Inflammatory macrophage treated with lipopolysaccharide for 1 hour (primary cell): ENCODE results near the gene MCC.

Experiments used
- DNase-seq, 2 donors: peaks; one replicate each; pipeline ENCODE4 v3.0.0-alpha.2; 2020 to 2022

MCC gene

DNA sequence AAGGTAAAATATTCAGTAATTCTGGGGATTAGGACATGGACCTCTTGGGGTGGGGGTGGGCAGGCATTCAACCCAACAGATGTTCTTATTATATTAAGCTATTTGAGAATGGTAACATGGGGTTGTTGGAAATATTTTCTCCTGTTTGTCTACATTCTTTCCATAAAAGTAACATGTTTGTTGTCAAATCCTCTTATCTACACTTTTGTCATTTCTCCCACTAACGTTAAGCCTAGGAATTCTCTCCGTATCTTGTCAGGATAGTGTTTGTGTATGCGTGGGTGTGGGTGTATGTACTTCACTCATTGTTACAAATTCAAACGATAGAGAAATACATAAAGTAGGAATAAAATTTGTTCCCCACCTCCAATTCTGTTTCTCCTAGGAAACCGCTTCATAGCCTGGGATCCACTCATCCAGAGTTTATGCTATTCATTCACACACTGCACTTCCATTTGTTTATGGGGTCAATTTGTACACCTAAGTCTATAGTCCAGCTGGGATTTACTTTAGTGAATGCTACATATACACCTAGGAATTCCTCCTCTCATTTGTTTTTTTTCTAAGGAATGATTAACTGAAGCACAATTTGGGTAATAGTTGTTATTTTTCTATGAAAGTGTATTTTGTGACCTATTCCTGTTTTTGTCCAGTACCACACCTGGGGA is 294.8 kb downstream of the MCC start:
- no peak for DNase-seq

DNA sequence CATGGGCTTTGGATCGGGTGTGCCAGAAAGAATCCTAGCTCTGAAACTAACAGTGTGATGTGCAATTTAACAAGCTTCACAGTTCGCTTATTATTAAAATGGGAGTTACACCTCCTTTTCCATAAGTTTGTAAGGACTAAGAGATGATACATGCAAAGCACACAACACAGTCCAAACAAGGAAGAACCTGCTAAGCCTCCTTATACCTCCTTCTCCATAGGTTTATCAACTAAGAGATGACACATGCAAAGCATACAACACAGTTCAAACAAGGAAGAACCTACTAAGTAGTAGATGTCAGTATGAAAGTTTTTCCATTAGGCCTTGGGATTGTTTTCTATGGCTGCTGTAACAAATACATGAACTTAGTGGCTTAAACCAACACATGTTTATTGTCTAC is 295.7 kb downstream of the MCC start:
- no peak for DNase-seq

DNA sequence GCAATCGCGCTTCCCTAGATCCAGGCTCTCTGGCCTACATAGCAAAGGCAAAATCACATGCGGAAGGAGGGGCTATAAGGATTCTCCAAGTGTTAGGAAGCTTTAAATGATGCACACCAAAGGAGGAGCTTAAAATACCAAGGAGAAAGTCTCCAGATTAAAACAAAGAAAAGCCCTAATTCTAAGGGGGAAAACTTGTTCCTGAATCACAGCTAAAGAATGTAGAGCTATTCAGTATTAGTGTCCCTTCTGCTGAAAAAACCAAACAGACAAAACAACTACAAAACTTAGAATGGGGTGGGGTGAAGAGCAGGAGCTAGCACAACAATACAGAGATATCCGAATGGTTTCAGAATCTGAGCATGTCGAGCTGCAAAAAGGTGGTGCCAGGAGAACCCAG is 297.9 kb downstream of the MCC start:
- no peak for DNase-seq

GRCh38 chr5:113189291-113189690 is 299.0 kb downstream of the MCC start:
- DNase-seq, result no peak

DNA sequence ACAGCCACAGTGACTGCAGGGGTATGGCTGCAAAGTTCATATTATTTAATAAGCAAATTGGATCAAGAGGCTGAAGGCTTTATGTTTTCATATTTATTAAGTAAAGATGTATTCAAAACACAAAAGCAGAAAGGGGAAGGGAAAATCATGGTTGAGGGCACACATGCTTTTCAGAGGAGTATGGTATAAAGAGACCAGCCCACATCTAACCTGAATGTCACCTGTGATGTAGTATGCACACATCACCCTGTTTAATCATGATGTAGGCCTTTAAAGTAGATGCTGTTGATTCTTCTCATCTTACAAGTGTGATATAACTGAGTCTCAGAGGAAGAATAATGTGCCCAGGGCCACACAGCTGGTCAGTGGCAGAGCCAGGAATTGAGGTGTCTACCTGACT is 299.8 kb downstream of the MCC start:
- no peak for DNase-seq

- DNase-seq, result no peak
Measured at GRCh38 chr5:113187906-113188305, 300.3 kb downstream of the MCC start.

DNA sequence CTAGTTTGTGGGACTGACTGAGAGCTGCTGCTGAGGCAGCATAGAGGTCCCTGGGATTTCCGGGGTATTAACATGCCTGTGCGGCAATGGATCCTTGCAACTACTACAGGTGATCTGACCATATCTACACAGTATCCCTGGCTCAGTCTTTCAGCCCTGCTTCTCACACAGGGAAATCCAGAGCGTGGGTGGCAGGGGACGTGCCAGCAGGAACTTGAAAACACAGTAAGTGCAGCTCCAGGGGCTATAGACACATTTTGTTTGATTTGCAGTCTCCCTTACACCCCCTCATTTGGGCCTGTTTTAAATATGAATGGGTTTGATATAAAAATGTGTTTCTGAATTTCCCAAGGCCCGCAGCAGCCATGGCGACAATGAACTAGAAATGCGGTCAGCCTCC is 302.2 kb downstream of the MCC start:
- DNase-seq, result no peak

DNA sequence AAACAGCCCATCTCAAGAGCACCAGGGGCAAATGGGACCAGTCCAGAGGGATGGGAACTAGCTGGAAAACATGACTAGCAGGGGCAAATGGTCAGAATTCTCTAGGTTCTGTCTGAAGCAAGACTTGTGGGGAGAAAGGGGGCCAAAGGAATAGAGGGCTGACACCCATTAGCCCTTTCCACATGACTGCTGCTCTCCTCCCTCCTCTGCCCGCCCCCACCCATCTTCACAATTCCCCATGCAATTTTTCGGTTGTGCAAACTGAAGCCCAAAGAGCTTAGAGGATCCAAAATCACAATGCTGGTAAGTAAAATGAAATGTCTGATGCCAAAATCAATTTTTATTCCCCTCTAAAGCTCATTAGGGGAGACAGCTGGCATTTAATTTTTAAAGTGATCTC is 304.6 kb downstream of the MCC start:
- DNase-seq, result no peak

DNA sequence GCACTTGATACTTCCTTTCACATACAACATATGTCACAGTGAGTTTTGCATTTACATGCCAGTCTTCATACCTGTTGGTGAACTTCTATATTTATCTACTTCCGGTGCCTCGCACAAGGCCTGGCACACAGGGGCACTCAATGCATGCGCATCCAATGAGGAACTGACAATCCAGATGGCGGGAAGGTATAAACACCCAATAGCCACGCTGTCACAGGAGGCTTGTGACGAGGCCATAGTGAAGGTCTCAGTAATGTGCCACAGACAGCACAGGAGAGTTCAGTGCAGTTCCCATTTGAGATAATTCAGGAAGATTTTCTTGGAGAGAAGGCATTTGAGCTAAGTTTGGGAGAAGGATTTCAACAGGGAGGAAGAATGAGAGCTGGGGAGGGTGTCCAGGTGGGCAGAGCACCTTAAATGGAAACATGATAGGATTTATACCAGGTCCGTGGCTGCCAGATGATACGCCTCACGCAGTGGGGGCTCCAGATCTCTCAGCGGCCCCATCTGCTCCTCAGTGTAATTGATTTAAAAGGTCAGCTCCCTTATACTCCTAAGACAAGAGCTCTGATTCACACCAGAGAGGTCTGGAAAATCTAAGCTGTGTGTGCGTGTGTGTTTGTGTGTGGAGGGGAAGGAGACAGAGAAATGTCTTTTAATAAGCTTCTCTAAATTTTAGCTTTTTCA is 305.5 kb downstream of the MCC start:
- no peak for DNase-seq

DNA sequence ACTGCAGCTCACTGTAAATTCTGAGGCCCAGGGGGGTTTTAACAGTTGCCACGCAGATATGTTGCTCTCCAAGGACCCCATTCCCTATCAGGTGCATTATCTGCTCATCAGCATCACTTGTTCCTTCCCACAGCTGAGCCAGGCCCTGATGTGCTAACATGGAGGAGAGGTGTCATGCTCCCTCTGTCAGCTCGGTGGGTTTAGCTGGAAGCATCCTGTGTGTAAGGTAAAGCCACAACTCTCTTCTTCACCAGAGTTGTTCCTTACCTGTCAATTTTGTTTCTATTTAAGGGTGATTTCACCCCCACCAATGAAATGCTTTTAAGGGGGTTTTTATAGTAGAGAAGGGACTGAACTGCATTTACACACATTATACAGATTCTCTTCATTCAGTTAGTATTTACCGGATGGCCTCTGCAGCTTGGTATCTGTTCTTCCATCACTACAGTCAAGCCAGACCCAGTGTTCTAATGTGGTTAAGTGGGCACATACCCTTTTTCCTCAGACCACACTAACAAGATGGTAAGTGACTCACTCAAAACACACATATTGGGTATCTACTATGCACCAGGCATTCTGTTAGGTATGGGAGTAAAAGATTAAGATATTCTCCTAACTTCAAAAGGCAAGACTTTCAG is 306.3 kb downstream of the MCC start:
- DNase-seq, result no peak

- no peak for DNase-seq
Measured at GRCh38 chr5:113181409-113181808, 306.8 kb downstream of the MCC start.

DNA sequence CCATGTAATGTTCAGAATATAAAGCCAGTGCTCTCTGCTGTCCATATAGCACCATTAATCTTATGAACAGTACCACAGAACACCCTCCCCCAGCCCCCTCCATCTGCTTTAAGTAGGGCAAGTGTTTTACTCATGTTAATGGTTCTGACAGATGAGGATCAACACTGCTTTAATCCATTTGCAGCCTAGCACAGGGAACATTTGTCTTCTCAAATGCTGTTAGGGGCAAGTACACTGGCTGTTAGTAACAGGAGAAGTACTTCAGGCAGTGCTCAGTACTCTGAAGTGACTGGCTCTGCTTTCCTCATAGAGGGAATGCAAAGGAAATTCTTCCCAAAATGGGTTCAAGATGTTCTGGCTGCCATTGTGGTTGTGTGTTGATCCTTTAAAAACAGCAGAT is 309.1 kb downstream of the MCC start:
- no peak for DNase-seq

- DNase-seq, result no peak
Measured at GRCh38 chr5:113178073-113178779, 310.0 kb downstream of the MCC start.

- no peak for DNase-seq
Measured at GRCh38 chr5:113177225-113177624, 311.0 kb downstream of the MCC start.

DNA sequence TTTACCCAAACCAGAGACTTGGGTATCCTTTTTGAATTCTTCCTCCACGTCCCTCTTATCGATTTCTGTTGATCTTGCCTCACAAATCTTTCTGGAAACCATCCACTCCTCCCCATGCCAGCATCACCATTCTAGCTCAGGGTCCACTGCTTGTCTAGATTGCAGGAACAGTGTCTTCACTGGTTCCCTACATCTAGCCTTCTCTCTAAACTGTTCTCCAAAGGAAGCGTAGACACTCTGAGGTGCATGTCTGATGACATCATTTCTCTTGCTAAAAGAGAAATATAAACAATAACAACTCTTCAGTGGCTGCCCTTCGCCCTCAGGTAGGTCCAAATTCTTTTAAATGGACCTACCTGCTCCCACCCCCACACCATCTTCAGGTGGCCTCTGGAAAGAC is 311.5 kb downstream of the MCC start:
- no peak for DNase-seq

DNA sequence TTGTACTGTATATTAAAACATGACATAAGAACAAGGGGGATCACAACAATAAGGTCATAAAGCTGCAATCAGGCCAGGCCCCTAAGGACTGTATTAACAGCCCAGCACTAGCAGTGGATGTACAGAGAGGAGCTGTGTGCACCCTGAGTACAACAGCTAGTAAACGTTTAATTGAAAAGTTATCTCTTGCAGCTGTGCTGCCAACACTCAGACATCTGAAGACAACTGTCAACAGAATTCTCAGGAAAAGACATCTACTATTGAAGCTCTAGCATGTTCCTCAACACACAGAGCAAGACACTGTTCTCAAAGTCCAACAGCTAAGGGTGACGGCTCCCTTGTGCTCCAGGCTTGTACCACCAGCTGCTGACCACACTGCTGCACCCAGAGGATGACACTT is 312.1 kb downstream of the MCC start:
- no peak for DNase-seq

DNA sequence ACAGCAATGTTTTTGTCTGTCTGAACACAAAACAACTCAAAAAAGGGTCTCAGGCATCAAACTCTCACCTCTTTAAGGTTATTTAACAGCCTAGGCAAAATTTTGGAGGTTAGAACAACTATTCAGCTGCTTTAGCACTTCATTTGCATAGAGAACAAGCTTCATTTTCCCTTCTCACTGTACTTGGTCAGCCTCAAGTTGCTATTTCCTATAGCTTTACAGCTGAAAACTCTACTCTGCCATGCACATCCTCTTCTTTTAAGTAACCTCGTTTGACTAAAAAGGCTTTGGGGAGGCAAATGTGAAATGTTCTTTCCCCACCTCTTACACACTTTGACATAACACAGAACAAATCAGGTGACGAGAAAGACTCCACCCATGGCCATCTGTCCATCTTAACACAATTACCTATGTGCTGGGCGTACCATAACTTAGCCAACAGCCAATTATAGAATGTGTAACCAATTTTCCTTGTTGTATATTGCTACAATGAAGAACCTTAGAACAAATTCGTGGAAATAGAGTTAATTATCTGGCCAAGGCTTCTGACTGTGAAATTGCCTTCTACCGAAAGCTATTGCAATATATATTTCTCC is 315.9 kb downstream of the MCC start:
- DNase-seq, result no peak

DNA sequence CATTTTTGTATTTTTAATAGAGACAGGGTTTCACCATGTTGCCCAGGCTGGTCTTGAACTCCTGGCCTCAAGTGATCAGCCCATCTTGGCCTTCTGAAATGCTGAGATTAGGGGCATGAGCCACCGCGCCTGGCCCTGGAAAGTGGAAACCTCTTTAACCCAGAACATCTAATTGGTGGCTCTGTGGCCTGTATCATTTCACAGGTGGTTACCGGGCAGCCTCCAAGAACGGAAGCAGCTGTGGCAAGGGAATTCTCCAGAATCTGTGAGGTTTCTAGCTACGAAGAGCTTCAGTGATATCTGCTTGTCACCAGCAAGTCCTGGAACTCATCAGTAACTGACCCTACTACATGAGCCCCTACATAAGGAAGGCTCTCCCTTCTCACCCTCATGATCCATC is 316.7 kb downstream of the MCC start:
- no peak for DNase-seq

DNA sequence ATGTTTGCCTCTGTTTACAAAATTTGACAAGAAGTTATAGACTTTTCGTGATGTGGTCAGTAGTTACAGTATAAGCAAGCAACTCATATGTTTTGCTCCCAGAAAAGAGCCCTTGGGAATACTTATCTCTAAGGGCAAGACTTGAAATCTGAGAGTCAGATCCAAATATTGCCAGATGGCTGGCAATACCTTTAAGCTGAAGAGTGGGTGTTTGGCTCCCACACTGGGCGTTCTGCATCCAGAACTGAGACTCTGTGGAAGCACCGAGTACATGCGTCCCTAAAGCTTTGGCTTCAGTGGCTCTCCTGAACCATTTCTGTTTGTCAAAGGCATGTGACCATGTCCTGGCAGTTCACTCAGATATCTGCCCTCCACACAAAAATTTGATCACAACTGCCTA is 317.5 kb downstream of the MCC start:
- no peak for DNase-seq

- no peak for DNase-seq
Measured at GRCh38 chr5:113169720-113170119, 318.5 kb downstream of the MCC start.

GRCh38 chr5:113167985-113168384 is 320.3 kb downstream of the MCC start:
- DNase-seq, result no peak

DNA sequence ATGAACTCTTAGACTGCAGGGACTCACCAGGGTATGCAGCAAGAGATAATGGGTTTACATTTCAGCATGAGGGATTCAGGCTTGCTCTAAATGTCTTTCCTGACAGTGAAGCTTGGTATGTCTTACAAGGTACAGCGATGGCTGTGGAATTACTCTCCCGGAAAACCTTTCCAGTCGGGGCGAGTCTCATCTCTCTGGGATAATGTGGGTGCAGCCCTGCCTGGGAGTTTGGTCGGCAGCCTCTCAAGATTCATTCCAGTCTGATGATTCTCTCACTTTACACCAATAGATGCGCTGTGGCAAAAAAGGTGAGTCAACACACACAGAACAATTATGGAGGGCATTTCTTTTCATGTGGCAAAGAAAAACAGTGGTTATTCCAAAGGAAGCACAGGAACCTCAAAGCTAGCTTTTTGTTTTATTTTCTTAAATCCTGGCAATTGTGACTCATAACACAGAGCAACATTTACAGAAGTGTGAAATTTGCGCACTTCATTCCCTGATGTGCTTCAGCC is 321.3 kb downstream of the MCC start:
- no peak for DNase-seq

DNA sequence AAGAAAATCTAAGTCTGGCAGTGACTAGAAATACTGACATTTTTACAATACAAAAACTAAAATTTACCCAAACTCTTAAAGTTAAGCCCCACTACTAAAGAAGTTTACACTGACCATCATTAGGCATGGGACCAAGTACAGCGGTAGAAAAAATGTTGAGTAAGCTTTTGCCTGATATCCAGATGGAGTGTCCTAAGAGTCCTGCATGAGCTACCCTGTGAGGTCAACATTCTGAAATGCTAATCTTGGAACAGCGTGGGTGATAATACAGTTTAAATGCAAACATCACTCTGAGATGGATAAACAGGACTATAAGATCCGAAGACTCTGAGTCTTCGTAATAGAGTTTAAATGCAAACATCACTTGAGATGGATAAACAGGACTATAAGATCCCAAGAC is 322.0 kb downstream of the MCC start:
- no peak for DNase-seq
